Muscle of back (tissue), 11 donors: ENCODE results near the gene ERGIC1. TPM values are rescaled to one million over a fixed set of nuclear protein-coding genes. Genes with fewer than 3 reads are reported as not detected.

Experiments
- DNase-seq, 3 donors: peaks; one replicate each; pipeline versions ENCODE4 v3.0.0 to v3.0.0-alpha.2; 2013
- polyA plus RNA-seq, 10 donors: library from polyadenylated mRNA; unstranded; fragments of 120-200 nt; gene quantifications; one replicate each; pipeline ENCODE4 v1.2.1, GENCODE V29; 2013; ENCODE audit not compliant: insufficient read length in 10 of 10

The ERGIC1 gene
- polyA plus RNA-seq, 10 donors, result 85.1 to 102 (median 91.8) TPM

DNA sequence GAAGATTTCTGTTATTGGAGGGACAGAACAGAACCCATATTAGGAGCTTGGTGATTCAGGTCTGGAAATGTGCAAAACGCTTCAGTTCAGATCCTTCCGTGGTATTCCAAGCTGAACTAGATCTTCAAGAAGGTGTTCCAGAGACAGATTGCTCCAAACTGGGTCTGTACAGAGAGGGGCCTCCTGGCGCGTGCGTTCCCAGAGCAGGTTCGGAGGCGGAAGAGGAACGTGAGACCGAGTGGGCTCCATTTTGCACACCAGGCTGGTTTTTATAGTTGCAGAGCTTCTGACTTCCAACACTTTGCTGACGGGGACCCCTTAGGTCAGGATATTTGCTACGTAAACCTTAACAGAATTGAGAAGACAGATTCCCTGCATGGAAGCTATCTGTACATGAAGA lies 108.5 kb downstream of the ERGIC1 start:
- no peak for DNase-seq

DNA sequence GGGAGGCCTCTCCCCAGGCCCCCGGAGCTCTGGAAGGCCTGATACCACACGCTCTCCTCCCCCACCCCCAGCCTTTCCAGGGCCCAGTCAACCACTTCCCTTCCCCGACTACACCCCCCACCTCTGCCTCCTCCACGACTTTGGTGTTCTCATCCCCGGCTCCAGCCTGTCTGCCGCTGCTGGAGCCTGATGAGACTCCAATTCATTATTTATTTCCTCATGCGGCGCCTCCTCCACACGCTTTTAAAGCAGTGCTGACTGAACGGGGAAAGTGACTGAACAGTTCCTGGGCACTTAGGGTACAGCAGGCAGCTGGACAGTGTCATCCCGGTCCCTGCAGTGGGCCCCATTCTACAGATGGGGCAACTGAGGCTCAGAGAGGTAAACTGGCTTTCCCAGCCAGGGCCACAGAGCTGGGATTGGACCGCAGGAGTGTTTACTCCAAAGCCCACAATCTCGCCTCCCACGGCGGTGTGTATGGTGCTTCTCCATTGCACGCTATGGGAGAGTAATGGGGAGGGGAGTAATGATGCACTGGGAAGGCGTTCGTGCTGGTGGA lies 109.3 kb downstream of the ERGIC1 start:
- peak in 2 of 3 donors; percentile 63 to 94 for DNase-seq

DNA sequence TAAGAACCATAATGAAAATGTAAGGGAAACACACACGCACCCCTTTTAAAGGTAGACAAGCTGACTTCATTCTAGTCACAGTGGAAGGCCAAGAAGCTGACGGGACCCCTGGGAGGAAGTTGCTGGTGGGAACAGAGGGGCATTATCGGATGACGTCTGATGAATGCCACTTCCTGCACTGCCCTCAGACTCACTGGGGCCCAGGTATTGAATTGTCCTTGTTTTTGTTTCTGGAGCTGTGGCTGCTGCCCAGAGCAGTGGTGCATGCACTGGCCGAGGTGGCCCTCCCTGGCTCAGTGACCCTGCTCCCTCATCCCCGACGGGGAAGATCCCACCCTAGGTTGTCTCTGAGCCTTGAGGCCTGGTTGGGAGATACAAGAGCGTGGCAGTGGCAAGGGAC lies 109.9 kb downstream of the ERGIC1 start:
- DNase-seq, result no peak

DNA sequence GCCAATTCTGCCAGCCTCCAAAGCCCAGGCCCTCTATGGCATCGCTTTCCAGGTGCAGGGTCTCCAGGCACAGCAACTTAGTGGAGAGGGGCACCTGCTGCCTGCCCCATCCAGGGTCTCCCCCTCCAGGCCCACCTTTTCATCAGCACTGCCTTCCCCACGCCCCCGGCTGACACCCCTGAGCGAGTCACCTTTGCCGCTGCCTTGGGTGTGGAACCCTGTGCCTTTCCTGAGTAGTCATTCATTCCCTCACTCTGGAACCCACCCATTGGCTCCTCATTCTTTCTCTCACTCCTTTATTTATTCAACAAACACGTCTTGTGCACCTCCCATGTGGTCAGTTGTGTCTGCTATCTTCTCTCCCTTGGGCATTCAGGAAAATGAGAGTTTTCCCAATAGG lies 110.7 kb downstream of the ERGIC1 start:
- no peak for DNase-seq

DNA sequence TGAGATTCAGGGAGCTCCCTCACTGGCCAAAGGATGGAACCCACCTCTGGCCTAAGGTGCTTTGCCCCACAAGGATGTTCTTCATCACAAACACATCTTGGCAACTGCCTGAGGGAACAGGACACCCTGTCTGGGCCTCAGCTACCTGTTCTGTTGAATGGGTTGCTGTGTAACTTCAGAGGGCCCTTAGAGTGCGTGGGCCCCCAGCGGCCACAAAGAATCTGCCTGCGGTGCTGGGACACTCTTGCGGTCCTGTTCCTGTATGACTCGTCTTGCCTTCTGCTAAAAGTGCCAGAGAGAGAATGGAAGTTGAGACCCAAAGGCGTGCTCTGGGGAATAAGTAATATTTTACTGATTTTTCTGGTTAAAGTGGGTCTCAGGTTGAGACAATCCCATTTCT lies 111.1 kb downstream of the ERGIC1 start:
- no peak for DNase-seq

DNA sequence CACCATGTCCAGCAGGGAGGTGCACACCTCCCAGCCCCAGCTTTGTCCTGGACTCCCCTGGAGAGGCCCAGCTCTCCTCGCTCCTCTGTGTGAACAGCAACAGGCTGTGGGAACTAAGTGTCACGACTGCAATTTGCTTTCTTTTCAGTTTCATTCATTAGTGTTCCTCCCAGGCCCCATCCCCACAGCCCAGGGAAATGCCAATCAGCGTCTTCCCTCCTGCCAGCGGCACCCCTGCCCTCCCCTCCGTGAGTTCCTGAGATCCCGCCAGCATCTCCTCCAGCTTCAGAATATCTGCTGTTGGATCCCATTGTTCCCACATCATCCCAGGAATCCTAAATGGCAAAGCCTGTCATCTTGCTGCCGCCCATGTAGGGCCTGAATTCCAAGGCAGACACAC lies 112.1 kb downstream of the ERGIC1 start:
- no peak for DNase-seq

DNA sequence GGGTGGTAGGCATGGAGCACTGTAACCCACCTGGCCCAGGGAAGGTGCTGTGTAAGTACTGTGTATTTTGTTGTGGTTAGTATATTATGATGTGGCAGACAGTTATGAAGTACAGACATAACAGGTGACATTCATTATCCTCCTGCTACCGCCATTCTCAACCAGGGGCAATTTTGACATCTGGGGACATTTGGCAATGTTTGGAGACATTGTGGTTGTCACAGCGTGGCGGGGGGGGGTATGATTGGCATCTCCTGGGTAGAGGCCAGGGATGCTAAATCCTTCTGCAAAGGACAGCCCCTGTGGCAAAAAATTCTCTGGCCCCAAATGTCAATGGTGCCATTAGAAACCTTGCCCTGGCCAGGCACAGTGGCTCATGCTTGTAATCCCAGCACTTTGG lies 115.4 kb downstream of the ERGIC1 start:
- DNase-seq, result no peak

DNA sequence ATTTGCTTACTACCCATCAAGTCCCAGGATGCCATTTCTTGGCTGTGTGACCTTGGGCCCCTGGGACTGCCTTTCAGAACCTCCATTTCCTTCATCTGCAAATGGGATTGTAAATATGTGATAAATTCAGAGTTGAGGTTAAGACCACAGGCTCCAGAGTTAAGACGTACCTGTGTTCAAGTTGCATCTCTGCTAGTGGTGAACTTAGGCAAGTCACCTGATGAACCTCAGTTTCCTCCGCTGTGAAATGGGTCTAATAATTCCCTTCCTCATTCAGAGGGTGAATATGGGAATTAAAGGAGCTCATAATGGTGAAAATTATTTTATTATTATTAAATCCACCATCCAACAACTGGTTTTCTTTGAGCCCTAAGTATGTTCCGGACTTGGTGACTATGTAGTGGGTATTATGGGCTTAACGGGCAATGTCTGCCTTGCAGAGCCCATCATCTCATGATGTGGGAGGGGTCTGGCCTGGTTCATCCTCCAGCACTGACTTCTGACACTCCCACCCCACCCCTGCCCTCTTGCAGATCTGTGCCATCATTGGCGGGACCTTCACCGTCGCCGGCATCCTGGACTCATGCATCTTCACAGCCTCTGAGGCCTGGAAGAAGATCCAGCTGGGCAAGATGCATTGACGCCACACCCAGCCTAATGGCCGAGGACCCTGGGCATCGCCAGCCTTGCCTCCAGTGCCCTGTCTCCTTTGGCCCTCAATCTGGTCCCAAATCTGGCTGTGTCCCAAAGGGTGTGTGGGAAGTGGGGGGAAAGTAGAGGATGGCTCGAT lies 116.3 kb downstream of the ERGIC1 start:
- DNase-seq, result no peak

DNA sequence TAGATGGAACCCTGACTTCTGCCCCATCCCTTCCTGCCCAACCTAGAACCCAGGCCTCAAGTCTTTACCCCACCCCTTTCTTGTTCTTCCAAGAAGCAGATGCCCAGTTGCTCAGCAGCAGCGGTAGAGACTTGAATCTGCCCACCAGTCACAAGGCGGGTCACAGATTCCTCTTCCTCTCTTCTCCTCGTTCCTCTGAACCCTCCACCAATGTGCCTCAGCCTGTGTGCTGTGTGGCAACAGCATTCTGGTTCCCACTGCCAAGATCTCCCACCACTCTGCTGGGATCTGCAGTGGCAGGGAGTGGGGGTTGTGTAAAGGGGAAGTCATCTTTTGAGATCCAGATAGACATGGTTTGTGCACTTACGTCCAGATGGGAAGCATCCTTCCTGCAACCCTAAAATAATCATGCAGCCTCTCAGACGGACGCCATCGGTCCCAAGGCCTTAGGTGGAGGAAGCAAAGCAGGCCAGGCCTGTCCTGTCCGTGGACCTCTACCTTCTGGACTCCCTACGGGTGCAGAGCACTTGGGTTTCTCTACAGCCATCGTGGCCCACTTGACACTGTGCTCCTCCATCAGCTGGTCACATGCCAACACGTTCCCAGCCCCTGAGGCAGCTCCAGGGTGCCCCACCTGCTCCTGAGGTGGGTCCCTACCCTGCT lies 117.5 kb downstream of the ERGIC1 start:
- DNase-seq, result no peak

DNA sequence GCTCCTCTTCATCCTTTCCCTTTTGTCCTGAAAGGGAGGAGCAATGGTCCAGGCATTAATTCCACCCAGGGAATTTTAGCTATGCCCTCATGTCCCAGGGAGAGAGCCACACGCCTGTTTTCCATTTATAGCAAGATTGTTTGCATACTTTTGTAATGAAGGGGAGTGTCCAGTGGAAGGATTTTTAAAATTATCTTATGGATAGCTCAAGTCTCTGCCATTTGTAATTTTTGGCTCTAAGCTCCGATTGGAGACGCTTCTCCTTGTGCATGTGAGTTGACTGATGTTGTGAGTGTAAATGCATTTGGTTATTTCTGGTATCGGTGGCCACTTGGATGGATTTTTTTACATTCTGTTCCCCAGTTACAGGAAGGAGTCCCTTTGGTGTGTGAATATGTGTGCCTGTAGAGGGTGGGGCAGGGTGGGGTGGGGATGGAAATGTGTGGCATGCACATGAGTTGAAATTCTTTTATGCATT lies 118.0 kb downstream of the ERGIC1 start:
- DNase-seq, result peak in 1 of 3 donors; percentile 76

DNA sequence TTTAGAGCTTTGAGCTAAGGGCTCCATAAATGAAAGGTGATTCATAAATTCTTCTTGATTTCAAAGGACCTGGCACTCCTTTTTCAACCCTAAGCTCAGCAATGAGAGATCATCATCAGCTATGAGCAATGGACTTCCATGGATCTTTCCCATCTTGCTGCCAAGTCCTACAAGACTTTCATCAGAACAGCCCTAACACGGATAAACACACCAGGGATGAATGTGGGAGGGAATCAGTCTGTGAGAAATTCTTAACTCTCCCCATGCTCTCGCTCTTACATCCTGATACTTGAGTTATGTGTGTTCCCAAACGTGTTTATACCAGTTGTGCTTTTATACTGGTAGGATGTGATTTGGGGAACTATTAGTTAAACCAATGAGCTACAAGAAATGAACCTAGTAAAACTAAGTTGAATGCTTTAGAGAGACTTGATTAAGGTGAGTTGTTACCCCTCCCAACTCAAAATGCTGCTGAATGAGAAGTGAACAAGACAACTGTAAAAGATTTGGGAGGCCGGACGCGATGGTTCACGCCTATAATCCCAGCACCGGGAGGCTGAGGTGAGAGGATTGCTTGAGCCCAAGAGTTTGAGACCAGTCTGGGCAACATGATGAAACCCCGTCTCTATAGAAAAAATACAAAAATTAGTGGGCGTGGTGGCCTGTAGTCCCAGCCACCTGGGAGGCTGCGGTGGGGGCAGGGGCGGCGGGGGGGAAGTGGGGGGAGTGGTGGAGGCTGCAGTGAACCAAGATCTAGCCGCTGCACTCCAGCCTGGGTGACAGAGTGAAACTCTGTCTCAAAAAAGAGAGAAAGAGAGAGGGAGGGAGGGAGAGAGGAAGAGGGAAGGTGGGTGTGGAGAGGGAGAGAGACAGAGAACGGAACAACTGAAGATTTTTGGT lies 120.0 kb downstream of the ERGIC1 start:
- DNase-seq, result peak in 1 of 3 donors; percentile 91

DNA sequence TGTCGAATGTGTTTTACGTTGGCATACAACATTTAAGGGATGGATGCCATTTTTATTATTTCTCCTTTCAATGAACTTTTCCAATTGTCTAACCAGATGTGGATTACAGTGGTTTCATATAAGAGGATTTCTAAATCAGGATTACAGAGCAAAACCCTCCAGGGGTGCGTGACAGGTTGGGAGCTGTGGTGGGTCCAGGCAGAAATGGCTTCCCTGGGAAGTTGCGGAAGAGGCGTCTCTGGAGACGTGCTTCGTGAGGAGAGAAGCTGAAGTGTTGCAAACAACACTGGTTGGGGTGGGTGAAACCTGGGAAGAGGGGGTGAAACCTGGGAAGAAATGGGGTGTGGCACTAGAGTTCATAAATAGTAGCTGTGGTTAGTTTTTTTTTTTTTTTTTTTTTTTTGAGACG lies 120.7 kb downstream of the ERGIC1 start:
- DNase-seq, result no peak

DNA sequence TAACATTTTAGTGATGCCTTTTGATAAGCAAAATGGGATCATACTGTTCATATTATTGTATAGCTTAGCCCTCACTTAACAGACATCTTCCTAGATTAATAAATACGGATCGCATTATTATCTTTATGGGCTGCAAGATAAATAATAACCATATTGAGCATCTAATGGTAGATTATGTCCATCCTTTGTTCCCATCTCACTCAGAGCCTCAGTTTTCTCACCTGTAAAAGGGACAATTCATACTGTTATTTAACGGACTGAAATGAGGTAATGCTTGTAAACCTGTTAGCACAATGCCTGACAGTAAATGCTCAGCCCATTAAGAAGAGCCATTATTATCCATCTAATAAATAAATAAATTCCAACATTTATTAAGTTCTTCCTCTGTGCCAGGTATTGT lies 122.2 kb downstream of the ERGIC1 start:
- no peak for DNase-seq

DNA sequence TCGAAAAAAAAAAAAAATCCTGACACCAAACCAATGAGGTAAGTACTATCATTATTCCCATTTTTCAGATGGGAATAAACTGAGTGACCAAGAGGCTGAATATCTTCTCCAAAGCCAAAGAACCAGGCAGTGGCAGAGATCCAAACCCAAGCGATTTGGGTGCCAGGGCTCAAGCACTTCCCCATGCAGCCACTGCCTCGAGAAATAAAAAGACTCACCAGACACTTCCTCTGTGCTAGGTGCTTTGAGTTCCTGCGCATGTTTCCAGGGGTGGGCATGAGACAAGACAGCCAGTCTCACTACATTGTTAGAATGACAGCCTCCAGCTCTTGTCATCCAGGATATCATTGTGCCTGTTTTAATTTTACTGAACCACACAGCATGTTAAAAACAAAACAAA lies 122.9 kb downstream of the ERGIC1 start:
- no peak for DNase-seq

DNA sequence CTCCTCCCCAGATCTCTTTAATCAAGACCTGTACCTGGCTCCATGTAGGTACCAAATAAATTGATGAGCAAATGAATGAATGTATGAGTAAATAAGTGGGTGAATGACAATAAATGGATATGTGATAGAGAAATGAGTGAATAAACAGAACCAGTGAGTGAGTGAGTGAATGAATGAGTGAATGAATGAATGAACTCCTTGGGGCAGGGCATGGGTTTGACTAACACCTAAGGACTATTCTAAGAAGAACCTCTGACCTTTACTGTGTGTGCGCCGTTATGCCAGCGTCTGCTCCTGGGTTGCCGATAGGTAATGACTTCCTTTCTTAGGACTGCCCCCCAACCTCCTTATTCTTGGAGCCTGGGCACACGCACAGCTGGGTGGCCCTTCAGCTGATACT lies 123.4 kb downstream of the ERGIC1 start:
- DNase-seq, result no peak

DNA sequence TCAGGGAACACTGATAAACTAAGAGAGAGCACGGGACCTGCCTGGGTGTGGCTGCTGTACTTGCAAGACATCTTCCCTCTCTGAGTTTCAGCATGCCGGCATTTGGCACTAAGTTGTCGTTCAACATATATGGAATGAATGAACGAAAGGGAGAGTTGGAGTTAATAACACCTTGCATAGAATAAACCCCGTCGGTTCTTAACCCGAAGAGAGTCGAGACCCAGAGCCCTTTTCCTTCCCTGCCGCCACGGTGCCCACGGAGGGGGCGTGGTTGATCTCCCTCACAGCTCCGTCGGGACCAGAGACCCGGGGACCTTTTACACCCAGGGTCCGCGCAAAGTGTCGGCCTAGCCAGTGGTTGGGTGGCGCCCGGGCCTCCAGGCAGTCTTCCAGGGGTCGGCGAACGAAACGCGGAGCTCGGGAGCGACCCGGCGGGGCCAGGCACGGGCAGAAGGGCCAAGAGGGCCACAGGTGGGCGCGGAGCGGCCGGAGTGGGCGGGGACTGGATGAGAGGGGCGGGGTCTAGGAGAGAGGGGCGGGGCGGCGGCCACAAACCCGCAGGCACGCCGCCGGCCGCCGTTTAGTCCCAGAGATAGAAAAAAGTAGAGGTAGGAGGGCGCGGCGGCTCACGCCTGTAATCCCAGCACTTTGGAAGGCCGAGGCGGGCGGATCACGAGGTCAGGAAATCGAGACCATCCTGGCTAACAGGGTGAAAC lies 124.4 kb downstream of the ERGIC1 start:
- DNase-seq, result peak; percentile 40 to 67 (median 41)

DNA sequence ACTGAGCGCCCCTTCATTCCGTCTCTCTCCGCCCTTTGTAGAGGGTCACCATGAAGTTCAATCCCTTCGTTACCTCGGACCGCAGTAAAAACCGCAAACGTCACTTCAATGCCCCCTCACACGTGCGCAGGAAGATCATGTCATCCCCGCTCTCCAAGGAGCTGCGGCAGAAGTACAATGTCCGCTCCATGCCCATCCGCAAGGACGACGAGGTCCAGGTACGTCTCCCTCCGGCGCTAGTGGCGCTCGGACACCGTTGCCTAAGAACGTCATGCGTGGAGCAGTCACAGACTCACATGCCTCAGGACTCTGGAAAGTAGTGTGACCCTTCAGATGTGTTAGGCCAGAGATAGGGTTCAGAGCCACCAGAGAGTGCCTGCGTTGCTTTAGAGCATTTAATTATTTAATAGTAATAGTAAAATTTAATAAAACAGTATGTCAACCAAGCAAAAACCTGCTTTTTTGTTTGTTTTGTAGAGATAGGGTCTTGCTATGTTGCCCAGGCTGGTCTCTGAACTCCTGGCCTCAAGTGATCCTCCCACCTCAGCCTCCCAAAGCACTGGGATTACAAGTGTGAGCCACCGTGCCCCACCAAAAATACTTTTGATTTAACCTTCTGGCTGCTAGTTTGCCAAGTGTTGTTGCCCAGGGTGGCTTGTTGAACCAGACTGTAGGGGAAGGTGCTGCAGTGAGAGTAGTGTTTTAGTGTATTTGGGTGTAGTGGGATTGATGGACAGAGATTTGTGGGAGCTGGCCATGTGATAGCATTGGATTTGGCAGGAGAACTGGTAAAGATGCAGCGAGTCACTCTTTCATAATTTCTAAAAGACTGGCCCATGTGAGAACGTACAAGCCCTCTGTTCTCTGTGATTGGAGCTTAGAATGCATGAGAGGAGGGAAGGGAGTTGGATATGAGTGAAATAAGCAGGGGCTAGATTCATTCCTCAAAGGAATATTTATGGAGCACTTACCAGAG lies 126.1 kb downstream of the ERGIC1 start:
- no peak for DNase-seq

DNA sequence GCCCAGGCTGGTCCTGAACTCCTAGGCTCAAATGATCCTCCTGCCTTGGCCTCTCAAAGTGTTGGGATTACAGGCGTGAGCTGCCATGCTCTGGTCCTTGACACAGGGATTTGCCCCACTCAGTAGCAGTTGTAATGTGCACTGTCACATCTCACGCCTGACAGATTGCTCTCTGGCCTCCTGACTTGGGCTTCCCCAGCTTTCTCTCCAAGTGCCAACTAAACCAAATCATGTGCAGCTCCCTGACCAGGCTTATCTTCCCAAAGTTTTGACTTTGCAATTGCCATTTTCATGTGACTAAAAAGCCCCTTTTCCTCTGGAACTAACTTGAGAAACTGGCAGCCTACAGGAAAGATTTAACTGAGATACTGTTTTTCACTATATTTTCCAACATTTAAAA lies 135.9 kb downstream of the ERGIC1 start:
- no peak for DNase-seq

DNA sequence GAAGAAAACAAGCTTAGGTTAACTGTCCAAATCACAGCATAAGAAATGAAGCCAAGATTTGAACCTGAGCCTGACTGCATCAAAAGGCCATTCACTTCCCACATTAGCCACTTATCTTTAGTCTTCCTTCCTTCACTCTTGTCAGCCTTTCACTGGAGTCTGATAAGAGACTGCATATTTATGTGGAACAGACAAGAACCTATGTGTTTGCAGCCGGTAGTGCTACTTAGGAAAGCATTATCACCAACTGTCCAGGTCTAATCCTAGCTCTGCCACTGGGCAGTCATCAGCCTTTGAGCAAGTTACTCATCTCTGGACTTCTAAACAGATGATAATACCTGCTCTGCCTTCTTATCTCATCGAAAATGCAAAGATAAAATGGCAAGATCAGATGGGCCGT lies 137.4 kb downstream of the ERGIC1 start:
- DNase-seq, result no peak

DNA sequence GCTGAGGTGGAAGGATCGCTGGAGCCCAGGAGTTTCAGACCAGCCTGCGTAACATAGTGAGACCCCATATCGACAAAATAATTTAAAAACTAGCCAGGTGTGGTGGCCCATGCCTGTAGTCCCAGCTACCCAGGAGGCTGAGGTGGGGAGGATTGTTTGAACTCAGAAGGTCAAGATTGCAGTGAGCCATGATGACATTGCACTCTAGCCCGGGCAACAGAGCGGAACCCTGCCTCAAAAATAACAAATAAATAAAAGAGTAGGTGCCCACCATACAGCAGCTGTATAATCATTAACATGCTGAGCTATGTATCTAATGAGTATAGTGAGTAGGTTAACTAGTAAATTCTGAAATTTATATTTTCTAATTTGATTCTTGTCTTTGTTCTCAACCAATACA lies 138.5 kb downstream of the ERGIC1 start:
- DNase-seq, result no peak
